ENCODE data around the gene MYRIP. TPM values are rescaled to one million over a fixed set of nuclear protein-coding genes. Genes with fewer than 3 reads are reported as not detected.

The MYRIP gene
- total RNA-seq, 4 donors from 2014 or later: 1.4 to 4.4 (median 2.8) TPM

- no peak for DNase-seq (ENCODE audit: low spot score in 2 of 2)
- TF ChIP-seq CTCF (IDR thresholded peaks at IDR 0.05): no peak
- TF ChIP-seq EP300 (IDR thresholded peaks at IDR 0.05): no peak
- no peak for TF ChIP-seq POLR2AphosphoS5 (IDR thresholded peaks at IDR 0.05)
- no peak for TF ChIP-seq POLR2A (IDR thresholded peaks at IDR 0.05)
- no peak overlapping the region for H3K27ac ChIP-seq
- no peaks in the 10 kb centered on the region for H3K9me3 ChIP-seq
- H3K27me3 ChIP-seq: peaks cover 50% of the 10 kb centered on the region
- no peaks in the 10 kb centered on the region for H3K36me3 ChIP-seq
- H3K4me1 ChIP-seq: peaks cover 23% of the 10 kb centered on the region
- 11% methylated on average over 26 of the region's 26 CpGs for whole genome bisulfite sequencing
- H3K4me3 ChIP-seq: peak overlapping the region; percentile 59
Measured at GRCh38 chr3:39808467-39809180, 785 bp upstream of the MYRIP start.

- Histone ChIP-seq H3K36me3 (no peaks in the 10 kb centered on the region), H3K4me1 (peaks cover 23% of the 10 kb centered on the region), H3K27me3 (peaks cover 45% of the 10 kb centered on the region), H3K9me3 (no peaks in the 10 kb centered on the region), H3K4me3 (peak overlapping the region; percentile 59), H3K27ac (no peak overlapping the region)
- 6% methylated on average over 12 of the region's 48 CpGs for WGBS
- no peak for TF ChIP-seq CTCF (IDR thresholded peaks at IDR 0.05)
- no peak for TF ChIP-seq EP300 (IDR thresholded peaks at IDR 0.05)
- TF ChIP-seq POLR2A (IDR thresholded peaks at IDR 0.05): no peak
- TF ChIP-seq POLR2AphosphoS5 (IDR thresholded peaks at IDR 0.05): no peak
- no peak for DNase-seq (ENCODE audit: low spot score in 2 of 2)
Measured at GRCh38 chr3:39809995-39810595, 686 bp downstream of the MYRIP start.

- Histone ChIP-seq H3K27ac (no peak overlapping the region), H3K4me3 (peak overlapping the region; percentile 59), H3K4me1 (peaks cover 23% of the 10 kb centered on the region), H3K9me3 (no peaks in the 10 kb centered on the region), H3K27me3 (peaks cover 44% of the 10 kb centered on the region), H3K36me3 (no peaks in the 10 kb centered on the region)
- no peak for DNase-seq (ENCODE audit: low spot score in 2 of 2)
- 38% methylated on average over 16 of the region's 16 CpGs for WGBS
- TF ChIP-seq POLR2AphosphoS5 (IDR thresholded peaks at IDR 0.05) (no peak), CTCF (IDR thresholded peaks at IDR 0.05) (no peak), EP300 (IDR thresholded peaks at IDR 0.05) (no peak), POLR2A (IDR thresholded peaks at IDR 0.05) (no peak)
Measured at GRCh38 chr3:39810647-39811161, 1.3 kb downstream of the MYRIP start.

GRCh38 chr3:39811561-39811960, 2.2 kb downstream of the MYRIP start:
- TF ChIP-seq POLR2A (IDR thresholded peaks at IDR 0.05): no peak
- TF ChIP-seq EP300 (IDR thresholded peaks at IDR 0.05): no peak
- TF ChIP-seq CTCF (IDR thresholded peaks at IDR 0.05): no peak
- TF ChIP-seq POLR2AphosphoS5 (IDR thresholded peaks at IDR 0.05): no peak
- Histone ChIP-seq H3K36me3 (no peaks in the 10 kb centered on the region), H3K4me3 (no peak overlapping the region), H3K9me3 (no peaks in the 10 kb centered on the region), H3K27me3 (peaks cover 42% of the 10 kb centered on the region), H3K27ac (no peak overlapping the region), H3K4me1 (peaks cover 23% of the 10 kb centered on the region)
- DNase-seq (ENCODE audit: low spot score in 2 of 2): no peak
- 85% methylated on average over 9 of the region's 9 CpGs for WGBS

GRCh38 chr3:39812537-39812936, 3.1 kb downstream of the MYRIP start:
- peak in 1 of 2 donors; percentile 15 for TF ChIP-seq CTCF (IDR thresholded peaks at IDR 0.05)
- no peak for TF ChIP-seq POLR2AphosphoS5 (IDR thresholded peaks at IDR 0.05)
- Histone ChIP-seq H3K36me3 (no peaks in the 10 kb centered on the region), H3K27me3 (peaks cover 39% of the 10 kb centered on the region), H3K27ac (no peak overlapping the region), H3K9me3 (no peaks in the 10 kb centered on the region), H3K4me3 (no peak overlapping the region), H3K4me1 (peaks cover 23% of the 10 kb centered on the region)
- WGBS: 64% methylated on average over 2 of the region's 2 CpGs
- no peak for DNase-seq (ENCODE audit: low spot score in 2 of 2)

Measured in suprapubic skin (tissue), 4 donors.